ENCODE measurements around the gene OR2A25.
A peak's percentile ranks its signal among the peaks of the same experiment; 100 is the strongest.

Gene OR2A25

GRCh38 chr7:144036302-144036885 lies 33.2 kb upstream of the OR2A25 start:
- Histone ChIP-seq H3K9me3 (ENCODE audit: insufficient read depth, low read depth, low read length) (no peaks in the 10 kb centered on the region), H3K9me2 (replicated peaks; ENCODE audit: low read depth, low read length) (no peaks in the 10 kb centered on the region)
- TF ChIP-seq CTCF (conservative IDR thresholded peaks at IDR 0.05; ENCODE audit: low read length) (no peak), EZH2phosphoT487 (IDR thresholded peaks at IDR 0.05; ENCODE audit: borderline replicate concordance) (no peak)

GRCh38 chr7:144037414-144038035 lies 32.1 kb upstream of the OR2A25 start:
- Histone ChIP-seq H2AFZ (ENCODE audit: low read length) (no peak overlapping the region), H3F3A (ENCODE audit: low read depth) (no peaks in the 10 kb centered on the region), H3K9me3 (ENCODE audit: insufficient read depth, low read depth, low read length) (no peaks in the 10 kb centered on the region), H3K4me2 (ENCODE audit: low read depth, low read length, poor library complexity, severe bottlenecking) (no peak overlapping the region), H3K9me2 (replicated peaks; ENCODE audit: low read depth, low read length) (no peaks in the 10 kb centered on the region), H3K4me3 (ENCODE audit: low read length, poor library complexity, severe bottlenecking) (no peak overlapping the region), H3K79me2 (ENCODE audit: insufficient read depth, low read length) (no peaks in the 10 kb centered on the region), H3K4me1 (ENCODE audit: insufficient read depth, low read length, poor library complexity, severe bottlenecking) (peaks cover 12% of the 10 kb centered on the region), H3K27me3 (ENCODE audit: insufficient read depth, low read length, poor library complexity, severe bottlenecking) (no peaks in the 10 kb centered on the region), H3K9ac (ENCODE audit: low read depth, low read length, poor library complexity, severe bottlenecking) (no peak overlapping the region), H3K36me3 (ENCODE audit: insufficient read depth, low read length) (no peaks in the 10 kb centered on the region), H4K20me1 (ENCODE audit: insufficient read depth, low read length, poor library complexity, severe bottlenecking) (no peaks in the 10 kb centered on the region)
- TF ChIP-seq EZH2phosphoT487 (IDR thresholded peaks at IDR 0.05; ENCODE audit: borderline replicate concordance), result no peak
- no peak for TF ChIP-seq CTCF (conservative IDR thresholded peaks at IDR 0.05; ENCODE audit: low read length)

More at GRCh38 chr7:144036302-144036885, 33.2 kb upstream of the OR2A25 start:
- Histone ChIP-seq H3K36me3 (ENCODE audit: insufficient read depth, low read length) (no peaks in the 10 kb centered on the region), H2AFZ (ENCODE audit: low read length) (no peak overlapping the region), H4K20me1 (ENCODE audit: insufficient read depth, low read length, poor library complexity, severe bottlenecking) (no peaks in the 10 kb centered on the region), H3K4me1 (ENCODE audit: insufficient read depth, low read length, poor library complexity, severe bottlenecking) (peaks cover 13% of the 10 kb centered on the region), H3K4me2 (ENCODE audit: low read depth, low read length, poor library complexity, severe bottlenecking) (no peak overlapping the region), H3K79me2 (ENCODE audit: insufficient read depth, low read length) (no peaks in the 10 kb centered on the region), H3K9ac (ENCODE audit: low read depth, low read length, poor library complexity, severe bottlenecking) (no peak overlapping the region), H3K4me3 (ENCODE audit: low read length, poor library complexity, severe bottlenecking) (no peak overlapping the region), H3K27me3 (ENCODE audit: insufficient read depth, low read length, poor library complexity, severe bottlenecking) (no peaks in the 10 kb centered on the region), H3F3A (ENCODE audit: low read depth) (no peaks in the 10 kb centered on the region)

- Histone ChIP-seq H4K20me1 (ENCODE audit: insufficient read depth, low read length, poor library complexity, severe bottlenecking) (no peaks in the 10 kb centered on the region), H3K9ac (ENCODE audit: low read depth, low read length, poor library complexity, severe bottlenecking) (no peak overlapping the region), H3K9me2 (replicated peaks; ENCODE audit: low read depth, low read length) (no peaks in the 10 kb centered on the region), H3K4me2 (ENCODE audit: low read depth, low read length, poor library complexity, severe bottlenecking) (no peak overlapping the region), H3K4me1 (ENCODE audit: insufficient read depth, low read length, poor library complexity, severe bottlenecking) (no peaks in the 10 kb centered on the region), H3F3A (ENCODE audit: low read depth) (no peaks in the 10 kb centered on the region), H3K4me3 (ENCODE audit: low read length, poor library complexity, severe bottlenecking) (no peak overlapping the region), H3K36me3 (ENCODE audit: insufficient read depth, low read length) (no peaks in the 10 kb centered on the region), H2AFZ (ENCODE audit: low read length) (0 out of 2 replicates have a peak overlapping the region, but pooled peaks have one; percentile 2), H3K9me3 (ENCODE audit: insufficient read depth, low read depth, low read length) (no peaks in the 10 kb centered on the region), H3K79me2 (ENCODE audit: insufficient read depth, low read length) (no peaks in the 10 kb centered on the region), H3K27me3 (ENCODE audit: insufficient read depth, low read length, poor library complexity, severe bottlenecking) (no peaks in the 10 kb centered on the region)
- TF ChIP-seq EZH2phosphoT487 (IDR thresholded peaks at IDR 0.05; ENCODE audit: borderline replicate concordance) (no peak), CTCF (conservative IDR thresholded peaks at IDR 0.05; ENCODE audit: low read length) (no peak)
Measured at GRCh38 chr7:144038887-144039286, 30.7 kb upstream of the OR2A25 start.
